GM12878 (cell line): ENCODE results near the gene DIP2C. TPM values are rescaled to one million over a fixed set of nuclear protein-coding genes. Genes with fewer than 3 reads are reported as not detected.

Source experiments
- ATAC-seq: fragments of 200-7000 bp; cut with Tn5 transposase; 3 replicates; pipeline ENCODE4 v1.9.1; 2020; ENCODE audit warnings: mild to moderate bottlenecking, moderate library complexity
- BruUV-seq: library from RNA; stranded (reverse); fragments of 400-500 nt; replicated peaks from 2 replicates; lab custom pipeline; 2021; lab: Mats Ljungman, UMichigan
- CTCF ChIA-PET: fragments of 300-600 bp; sonication (Branson Sonifier 250); formaldehyde crosslinking; extraction: SDS; loops from one replicate; lab custom pipeline; 2021; ENCODE audit warnings: inconsistent platforms; lab: Yijun Ruan, JAX
- POLR2A ChIA-PET: fragments of 350-600 bp; formaldehyde crosslinking; extraction: SDS; loops from one replicate; lab custom pipeline; 2021; ENCODE audit warnings: inconsistent platforms; lab: Charles Lee
- RAD21 ChIA-PET: fragments of 300-600 bp; sonication (Branson Sonifier 250); formaldehyde crosslinking; loops from one replicate; lab custom pipeline; 2023; ENCODE audit warnings: antibody characterized with exemption; ENCODE audit not compliant: unreplicated experiment; lab: Charles Lee
- SMC1A ChIA-PET: fragments of 300-600 bp; sonication (Branson Sonifier 250); formaldehyde crosslinking; loops from one replicate; lab custom pipeline; 2023; ENCODE audit not compliant: unreplicated experiment, uncharacterized antibody; lab: Charles Lee
- DNase-seq: peaks from one replicate; pipeline ENCODE4 v3.0.0-alpha.2; 2011; ENCODE audit warnings: low read depth, low spot score
- FAIRE-seq: peaks from 3 replicates; lab custom pipeline; 2011; peaks lifted over from hg19 to GRCh38; lab: Jason Lieb, UNC
- H2AFZ ChIP-seq: 2 replicates; pipeline ENCODE4 v1.6.0; 2011; ENCODE audit warnings: low read depth, low read length, control low read depth; ENCODE audit not compliant: control insufficient read depth
- H3K27ac ChIP-seq: 2 replicates; pipeline ENCODE4 v1.5.1; 2011; ENCODE audit warnings: control low read depth; ENCODE audit not compliant: control insufficient read depth, insufficient read depth
- H3K27me3 ChIP-seq, 2 experiments: replicated peaks in 1 of 2; 2 replicates each; pipeline versions ENCODE4 v1.6.0 to v1.6.1; 2011; ENCODE audit warnings: low read length in 1 of 2; ENCODE audit not compliant: control insufficient read depth in 2 of 2, insufficient read depth in 2 of 2
- H3K36me3 ChIP-seq, 2 experiments: 2 replicates each; pipeline ENCODE4 v1.5.1; 2011; ENCODE audit warnings: low read length in 1 of 2; ENCODE audit not compliant: control insufficient read depth in 2 of 2, insufficient read depth in 2 of 2
- H3K4me1 ChIP-seq: 2 replicates; pipeline ENCODE4 v1.6.1; 2011; ENCODE audit warnings: mild to moderate bottlenecking, low read length, moderate library complexity, mixed read lengths; ENCODE audit not compliant: control insufficient read depth, insufficient read depth
- H3K4me2 ChIP-seq: 2 replicates; pipeline ENCODE4 v1.6.0; 2011; ENCODE audit warnings: control low read depth; ENCODE audit not compliant: control insufficient read depth, insufficient read depth
- H3K4me3 ChIP-seq: fragments of 200-600 bp; sonication (generic); 2 replicates; pipeline ENCODE4 v1.5.1; 2016
- H3K79me2 ChIP-seq: 2 replicates; pipeline ENCODE4 v1.6.0; 2011; ENCODE audit warnings: low read length; ENCODE audit not compliant: control insufficient read depth, insufficient read depth
- H3K9ac ChIP-seq: 2 replicates; pipeline ENCODE4 v1.8.0; 2011; ENCODE audit warnings: low read length, control low read depth, mixed read lengths; ENCODE audit not compliant: control insufficient read depth, insufficient read depth
- H3K9me3 ChIP-seq: replicated peaks from 3 replicates; pipeline ENCODE4 v1.5.1; 2011; ENCODE audit warnings: mild to moderate bottlenecking, low read length; ENCODE audit not compliant: control insufficient read depth, insufficient read depth
- H4K20me1 ChIP-seq: 2 replicates; pipeline ENCODE4 v1.6.0; 2011; ENCODE audit not compliant: control insufficient read depth, insufficient read depth
- ATF3 ChIP-seq: IDR thresholded peaks from 2 replicates; pipeline ENCODE4 v1.6.1; 2011; ENCODE audit warnings: low read depth, mild to moderate bottlenecking, low read length, moderate library complexity, borderline replicate concordance; ENCODE audit errors: extremely low read depth
- CBX3 ChIP-seq: fragments of 200-600 bp; sonication (generic); IDR thresholded peaks from 2 replicates; pipeline ENCODE4 v1.6.1; 2016; ENCODE audit warnings: low read depth, borderline replicate concordance
- CHD1 ChIP-seq: IDR thresholded peaks from 2 replicates; pipeline ENCODE4 v1.6.1; 2012; ENCODE audit warnings: low read depth, low read length, improper control_type of control experiment
- ETV6 ChIP-seq, 2 experiments: fragments of 450-650 bp in 1 of 2; IDR thresholded peaks in 1 of 2; conservative IDR thresholded peaks in 1 of 2; 2 replicates each; pipeline ENCODE4 v1.6.1; 2014; ENCODE audit warnings: antibody characterized with exemption in 1 of 2, borderline replicate concordance in 1 of 2, low read depth in 1 of 2, mild to moderate bottlenecking in 1 of 2, moderate library complexity in 1 of 2
- FOXM1 ChIP-seq: IDR thresholded peaks from 2 replicates; pipeline ENCODE4 v1.6.1; 2012; ENCODE audit warnings: low read depth, mild to moderate bottlenecking, inconsistent platforms, low read length, moderate library complexity
- GABPA ChIP-seq: IDR thresholded peaks from 2 replicates; pipeline ENCODE4 v1.6.1; 2014; ENCODE audit warnings: antibody characterized with exemption, low read depth, mild to moderate bottlenecking, inconsistent platforms
- HCFC1 ChIP-seq: fragments of 150-350 bp; IDR thresholded peaks from 2 replicates; pipeline ENCODE4 v1.6.1; 2014; ENCODE audit warnings: low read length
- NR2C2 ChIP-seq: IDR thresholded peaks from 2 replicates; pipeline ENCODE4 v1.6.1; 2011; ENCODE audit warnings: borderline replicate concordance, low read depth; ENCODE audit not compliant: control insufficient read depth, insufficient read length
- NR2F1 ChIP-seq: fragments of 450-650 bp; conservative IDR thresholded peaks from 2 replicates; pipeline ENCODE4 v1.6.1; 2017; ENCODE audit warnings: mild to moderate bottlenecking
- PML ChIP-seq: IDR thresholded peaks from 2 replicates; pipeline ENCODE4 v1.6.1; 2012; ENCODE audit warnings: low read length, inconsistent platforms
- RCOR1 ChIP-seq: conservative IDR thresholded peaks from 2 replicates; pipeline ENCODE4 v1.6.1; 2012; ENCODE audit warnings: low read depth, low read length, improper control_type of control experiment
- STAT3 ChIP-seq: IDR thresholded peaks from 2 replicates; pipeline ENCODE4 v1.6.1; 2011; ENCODE audit warnings: low read depth, low read length, improper control_type of control experiment
- YBX1 ChIP-seq: fragments of 450-650 bp; IDR thresholded peaks from 2 replicates; pipeline ENCODE4 v1.6.1; 2016; ENCODE audit warnings: antibody characterized with exemption
- WGBS: methylation state at CpG from one replicate; pipeline ENCODE4 v1.1.6; 2016; ENCODE audit warnings: low lambda C conversion rate; ENCODE audit not compliant: insufficient replicate concordance, insufficient coverage; ENCODE audit errors: missing lambda C conversion rate; 5-methylcytosine and 5-hydroxymethylcytosine counted together
- in situ Hi-C: fragments of 300-500 bp; cut with MboI; formaldehyde crosslinking; loops from 9 replicates; pipeline ENCODE4 v1.14.3; 2018; ENCODE audit warnings: mixed read lengths
- intact Hi-C: fragments of 100-400 bp; cut with micrococcal nuclease; formaldehyde crosslinking; loops from one replicate; pipeline ENCODE4 v1.14.2; 2022; ENCODE audit not compliant: unreplicated experiment
- polyA plus RNA-seq, 11 experiments: library from polyadenylated mRNA; depleted of rRNA in 4 of 11; unstranded in 6 of 11; stranded (reverse) in 5 of 11; fragments of >200 nt; fragmentation: Nextera tagmentation in 4 of 11; fragmentation: Illumina TruSeq in 1 of 11; extraction: Ambion mirVana in 4 of 11; extraction: Trizol in 1 of 11; gene quantifications; 1 replicate in 1 of 11; 2 replicates in 10 of 11; pipeline versions ENCODE4 v1.2.1 to v1.2.3, GENCODE V29; 2011 to 2016; ENCODE audit warnings: inconsistent platforms in 2 of 11, missing spikeins in 2 of 11, low read depth in 1 of 11
- total RNA-seq, 4 experiments: library from RNA; depleted of rRNA in 3 of 4; stranded (reverse); fragments of >200 nt in 3 of 4; fragmentation: Illumina TruSeq in 1 of 4; extraction: Trizol in 1 of 4; gene quantifications; 2 replicates each; pipeline versions ENCODE4 v1.2.1 to v1.2.3, GENCODE V29; 2013 to 2021
- TF ChIP-seq, protein P1 (sequence below): IDR thresholded peaks from 2 replicates; pipeline ENCODE4 v1.6.1; 2012; ENCODE audit warnings: low read length, inconsistent platforms
- TF ChIP-seq, protein P2 (sequence below): fragments of 450-650 bp; IDR thresholded peaks from 2 replicates; pipeline ENCODE4 v1.6.1; 2016; ENCODE audit warnings: mild to moderate bottlenecking
- TF ChIP-seq, protein P3 (sequence below): IDR thresholded peaks from 2 replicates; pipeline ENCODE4 v1.6.1; 2012; ENCODE audit warnings: low read depth, low read length, improper control_type of control experiment
- TF ChIP-seq, protein P4 (sequence below): fragments of 450-650 bp; IDR thresholded peaks from 2 replicates; pipeline ENCODE4 v1.6.1; 2014; ENCODE audit warnings: mild to moderate bottlenecking

DIP2C gene
- total and polyA plus RNA-seq, 10 of the 15 experiments (the other 5 are each of a cell fraction or from before 2014, with no cell fraction given), result 0.01 to 0.10 (median 0.06) TPM

DNA sequence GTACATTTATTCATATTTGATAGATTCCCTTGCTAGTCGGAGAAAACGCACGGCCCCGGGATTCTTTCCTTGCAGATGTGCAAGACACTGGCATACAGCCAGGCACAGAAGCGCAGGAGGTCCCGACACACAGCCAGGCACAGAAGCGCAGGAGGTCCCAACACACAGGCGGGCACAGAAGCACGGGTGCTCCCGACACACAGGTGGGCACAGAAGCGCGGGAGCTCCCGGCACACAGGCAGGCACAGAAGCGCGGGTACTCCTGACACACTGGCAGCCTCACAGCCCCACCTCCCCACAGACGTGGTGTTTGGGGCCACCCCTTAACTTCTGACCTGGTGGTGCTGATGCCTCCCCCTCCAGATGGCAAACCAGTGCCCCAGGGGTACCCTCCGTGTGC lies 316.9 kb downstream of the DIP2C start (continued):
- TF ChIP-seq STAT3 (no peak), PML (no peak), CHD1 (no peak), HCFC1 (no peak), ETV6 (conservative IDR thresholded peaks at IDR 0.05 in 1 of 2, IDR thresholded peaks at IDR 0.05 in 1 of 2; ENCODE audit: borderline replicate concordance in 1 of 2, low read depth in 1 of 2) (no peak)

GRCh38 chr10:371515-371914 lies 318.0 kb downstream of the DIP2C start:
- H2AFZ ChIP-seq, result no peak overlapping the region
- no peak overlapping the region for H3K4me3 ChIP-seq
- in situ Hi-C loops (no loop called here), intact Hi-C loops (no loop called here)
- no peak for FAIRE-seq
- TF ChIP-seq CBX3, result no peak
- TF ChIP-seq, protein P1, sequence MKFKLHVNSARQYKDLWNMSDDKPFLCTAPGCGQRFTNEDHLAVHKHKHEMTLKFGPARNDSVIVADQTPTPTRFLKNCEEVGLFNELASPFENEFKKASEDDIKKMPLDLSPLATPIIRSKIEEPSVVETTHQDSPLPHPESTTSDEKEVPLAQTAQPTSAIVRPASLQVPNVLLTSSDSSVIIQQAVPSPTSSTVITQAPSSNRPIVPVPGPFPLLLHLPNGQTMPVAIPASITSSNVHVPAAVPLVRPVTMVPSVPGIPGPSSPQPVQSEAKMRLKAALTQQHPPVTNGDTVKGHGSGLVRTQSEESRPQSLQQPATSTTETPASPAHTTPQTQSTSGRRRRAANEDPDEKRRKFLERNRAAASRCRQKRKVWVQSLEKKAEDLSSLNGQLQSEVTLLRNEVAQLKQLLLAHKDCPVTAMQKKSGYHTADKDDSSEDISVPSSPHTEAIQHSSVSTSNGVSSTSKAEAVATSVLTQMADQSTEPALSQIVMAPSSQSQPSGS, result no peak
- TF ChIP-seq, protein P2, sequence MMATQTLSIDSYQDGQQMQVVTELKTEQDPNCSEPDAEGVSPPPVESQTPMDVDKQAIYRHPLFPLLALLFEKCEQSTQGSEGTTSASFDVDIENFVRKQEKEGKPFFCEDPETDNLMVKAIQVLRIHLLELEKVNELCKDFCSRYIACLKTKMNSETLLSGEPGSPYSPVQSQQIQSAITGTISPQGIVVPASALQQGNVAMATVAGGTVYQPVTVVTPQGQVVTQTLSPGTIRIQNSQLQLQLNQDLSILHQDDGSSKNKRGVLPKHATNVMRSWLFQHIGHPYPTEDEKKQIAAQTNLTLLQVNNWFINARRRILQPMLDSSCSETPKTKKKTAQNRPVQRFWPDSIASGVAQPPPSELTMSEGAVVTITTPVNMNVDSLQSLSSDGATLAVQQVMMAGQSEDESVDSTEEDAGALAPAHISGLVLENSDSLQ, result no peak
- TF ChIP-seq, protein P3, sequence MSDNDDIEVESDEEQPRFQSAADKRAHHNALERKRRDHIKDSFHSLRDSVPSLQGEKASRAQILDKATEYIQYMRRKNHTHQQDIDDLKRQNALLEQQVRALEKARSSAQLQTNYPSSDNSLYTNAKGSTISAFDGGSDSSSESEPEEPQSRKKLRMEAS, result no peak
- TF ChIP-seq YBX1, result no peak
- TF ChIP-seq NR2C2, result no peak
- TF ChIP-seq GABPA, result no peak
- no peak for TF ChIP-seq FOXM1
- no peak for TF ChIP-seq RCOR1
- TF ChIP-seq ATF3, result no peak
- TF ChIP-seq, protein P4, sequence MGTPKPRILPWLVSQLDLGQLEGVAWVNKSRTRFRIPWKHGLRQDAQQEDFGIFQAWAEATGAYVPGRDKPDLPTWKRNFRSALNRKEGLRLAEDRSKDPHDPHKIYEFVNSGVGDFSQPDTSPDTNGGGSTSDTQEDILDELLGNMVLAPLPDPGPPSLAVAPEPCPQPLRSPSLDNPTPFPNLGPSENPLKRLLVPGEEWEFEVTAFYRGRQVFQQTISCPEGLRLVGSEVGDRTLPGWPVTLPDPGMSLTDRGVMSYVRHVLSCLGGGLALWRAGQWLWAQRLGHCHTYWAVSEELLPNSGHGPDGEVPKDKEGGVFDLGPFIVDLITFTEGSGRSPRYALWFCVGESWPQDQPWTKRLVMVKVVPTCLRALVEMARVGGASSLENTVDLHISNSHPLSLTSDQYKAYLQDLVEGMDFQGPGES, result no peak
- no peak for TF ChIP-seq NR2F1
- no TSS peak for BruUV-seq
- no peaks in the 10 kb centered on the region for H3K36me3 ChIP-seq
- no peaks in the 10 kb centered on the region for H3K79me2 ChIP-seq
- ChIA-PET CTCF (no interaction called here), POLR2A (no interaction called here), RAD21 (no interaction called here), SMC1A (no interaction called here)
- H3K27me3 ChIP-seq, result no peaks in the 10 kb centered on the region
- ATAC-seq, result no peak
- H3K9ac ChIP-seq, result no peak overlapping the region
- WGBS, result 39% methylated on average over 13 of the region's 13 CpGs
- no peak overlapping the region for H3K4me2 ChIP-seq
- no peaks in the 10 kb centered on the region for H3K9me3 ChIP-seq
- DNase-seq, result no peak
- no peaks in the 10 kb centered on the region for H3K4me1 ChIP-seq
- H3K27ac ChIP-seq, result no peak overlapping the region
- no peaks in the 10 kb centered on the region for H4K20me1 ChIP-seq
